GM21737 (cell line): ENCODE measurements around the gene ITIH5.

Source experiments
- ATAC-seq: cut with Tn5 transposase; IDR thresholded peaks from one replicate; pipeline ENCODE4 v1.9.1; 2021; ENCODE audit warnings: mild to moderate bottlenecking, moderate library complexity; ENCODE audit not compliant: unreplicated experiment

Gene ITIH5

DNA sequence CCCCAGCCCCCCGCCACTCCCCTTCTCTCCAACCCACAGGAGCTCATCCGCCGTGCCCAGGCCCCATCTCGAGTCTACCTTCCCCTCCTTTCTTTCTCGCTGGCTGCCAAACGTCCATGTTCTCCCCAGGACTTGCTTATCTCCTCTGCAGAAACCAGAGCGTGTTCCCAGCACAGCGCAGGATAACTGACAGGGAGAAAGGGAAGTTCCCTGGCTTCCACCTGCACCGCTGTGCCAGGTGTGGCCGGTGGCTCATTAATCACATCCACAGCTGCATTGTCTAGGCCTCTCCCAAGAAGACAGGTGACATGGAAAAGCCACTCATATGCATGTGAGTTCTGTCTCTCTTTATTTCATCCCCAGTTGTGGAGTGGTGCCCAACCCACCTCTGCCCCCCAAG lies 113.2 kb downstream of the ITIH5 start:
- ATAC-seq, result no peak

DNA sequence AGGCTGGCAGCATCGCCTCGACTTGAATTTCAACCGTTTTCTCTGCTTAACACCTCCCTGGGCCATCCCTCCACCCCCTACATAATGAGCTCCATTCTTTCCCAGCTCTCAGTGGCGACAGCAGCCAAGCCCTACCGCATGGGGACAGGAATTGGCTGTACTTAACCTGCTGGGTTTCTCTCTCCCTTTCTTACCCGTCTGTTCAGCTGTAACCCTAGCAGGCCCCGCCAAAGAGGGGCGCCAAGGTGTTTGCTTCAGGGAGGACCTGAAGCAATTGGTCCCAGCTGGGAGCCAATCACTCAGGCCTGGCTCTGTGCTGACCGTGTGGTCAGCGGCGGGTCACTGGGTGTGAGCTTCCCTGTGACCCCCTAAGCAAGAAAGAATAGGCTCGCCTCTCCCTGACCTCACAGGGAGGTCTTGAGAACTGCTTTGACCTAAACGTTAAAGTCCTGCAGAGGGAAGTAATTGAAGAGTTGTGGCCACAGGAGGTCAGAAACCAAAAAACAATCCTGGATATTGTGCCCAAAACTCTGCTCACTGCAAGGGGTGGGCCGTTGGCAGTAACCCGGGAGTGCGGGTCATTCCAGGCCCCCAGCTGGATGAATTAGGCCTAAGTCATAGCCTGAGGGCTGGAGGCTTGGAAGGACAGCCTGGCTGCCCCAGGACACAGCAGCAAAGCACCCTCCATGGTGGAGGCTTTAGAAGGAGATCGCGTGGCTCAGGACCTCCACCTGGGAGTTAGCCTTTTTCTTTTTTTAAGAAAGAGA lies 114.6 kb downstream of the ITIH5 start:
- no peak for ATAC-seq

DNA sequence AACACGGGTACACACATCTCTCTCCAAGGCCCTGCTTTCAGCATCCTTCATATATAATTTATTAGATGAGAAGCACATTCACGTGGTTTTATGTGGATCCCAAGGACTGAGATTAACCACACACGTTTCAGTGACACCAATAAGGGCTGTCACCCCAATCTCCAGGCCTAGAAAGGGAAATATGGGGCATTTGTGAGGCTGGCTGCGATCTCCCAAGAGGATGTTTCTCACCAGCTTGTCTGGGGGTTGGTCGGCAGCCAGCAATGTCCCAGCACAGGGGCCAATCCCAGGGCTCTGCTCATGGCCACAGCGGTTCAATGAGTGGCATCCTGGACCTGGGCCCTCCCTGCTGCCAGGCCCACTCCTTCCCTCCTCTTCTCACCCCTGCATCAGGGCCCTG lies 115.5 kb downstream of the ITIH5 start:
- no peak for ATAC-seq

DNA sequence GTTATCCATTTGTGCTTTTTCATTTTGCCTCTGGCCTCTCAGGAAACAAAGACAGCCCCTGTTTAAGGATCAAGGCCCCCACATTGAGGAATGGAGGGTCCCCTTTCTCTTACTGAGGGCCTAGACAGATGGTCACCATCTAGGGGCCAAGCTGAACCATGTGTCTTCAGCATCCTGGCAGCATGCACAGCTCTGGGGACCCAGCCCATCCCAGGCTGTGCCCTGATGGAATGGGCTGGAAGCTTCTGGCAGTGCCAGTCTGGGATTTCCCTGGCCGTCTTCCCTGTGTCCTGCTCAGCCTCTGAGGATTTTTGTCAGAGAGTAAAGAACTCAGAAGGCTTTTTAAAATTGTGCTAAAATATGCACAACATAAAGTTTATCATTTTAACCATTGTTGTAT lies 116.8 kb downstream of the ITIH5 start:
- no peak for ATAC-seq

DNA sequence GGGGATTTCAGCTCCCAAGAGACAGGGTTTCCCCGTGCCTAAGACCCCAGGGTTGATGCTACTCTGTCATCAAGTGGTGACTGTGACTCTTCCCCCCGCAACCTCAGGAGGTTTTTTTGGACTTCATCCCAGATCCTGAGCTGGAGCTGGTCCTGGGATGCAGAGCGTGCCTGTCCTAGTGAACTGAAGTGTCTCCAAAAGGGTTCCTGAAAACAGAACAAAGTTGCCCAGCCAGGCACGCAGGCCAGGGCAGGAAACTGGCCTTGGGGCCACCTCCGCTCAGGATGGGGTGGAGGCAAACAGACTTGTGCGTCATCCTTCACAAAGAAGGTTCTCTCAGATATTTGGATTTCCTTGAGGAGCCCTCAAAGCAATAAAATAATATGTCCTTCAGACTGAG lies 118.9 kb downstream of the ITIH5 start:
- ATAC-seq, result no peak

DNA sequence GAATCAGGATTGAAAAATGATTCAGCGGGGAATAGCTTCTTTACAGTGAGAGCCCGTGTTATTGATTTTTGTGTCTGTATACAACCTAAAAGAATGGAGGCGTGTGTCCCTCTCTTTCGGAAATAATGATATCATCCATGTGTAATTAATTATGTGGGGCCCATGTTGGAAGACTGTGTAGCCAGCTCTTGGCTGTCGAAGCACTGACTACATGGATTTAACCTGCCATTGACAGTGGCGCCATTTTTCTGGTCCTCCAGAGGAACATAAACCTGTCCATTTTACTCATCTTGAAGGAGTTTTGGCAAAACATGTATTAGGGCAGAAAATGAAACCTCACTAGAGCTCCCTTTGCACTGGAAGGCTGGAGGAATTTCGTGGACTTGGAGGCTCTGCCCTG lies 119.6 kb downstream of the ITIH5 start:
- no peak for ATAC-seq

DNA sequence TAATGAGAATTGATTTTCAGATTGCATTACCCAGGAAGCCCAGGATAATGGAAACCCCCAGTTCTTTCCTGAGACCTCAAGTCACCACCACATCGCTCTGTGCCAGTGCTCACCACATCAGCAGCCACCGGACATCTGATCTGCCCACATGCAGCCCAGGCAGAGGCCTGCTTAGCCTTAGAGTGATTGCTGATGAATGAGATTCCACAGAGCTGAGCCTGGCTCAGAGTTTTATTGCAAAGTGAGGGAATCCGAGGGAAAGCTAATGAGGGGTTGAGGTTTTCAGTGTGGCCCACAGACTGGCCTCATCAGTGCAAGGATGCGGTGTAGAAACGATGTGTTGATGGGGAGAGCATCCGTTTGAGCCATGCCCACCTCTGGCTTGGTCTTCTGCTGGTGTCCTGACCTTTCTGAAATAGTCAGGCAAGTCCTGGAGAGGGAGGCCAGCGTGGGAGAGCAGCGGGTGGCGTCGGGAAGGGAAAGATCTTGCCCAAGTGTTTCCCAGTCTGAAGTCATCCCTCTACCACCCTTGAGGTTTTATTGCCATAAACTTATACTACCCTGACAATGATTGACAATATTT lies 120.3 kb downstream of the ITIH5 start:
- ATAC-seq, result no peak

DNA sequence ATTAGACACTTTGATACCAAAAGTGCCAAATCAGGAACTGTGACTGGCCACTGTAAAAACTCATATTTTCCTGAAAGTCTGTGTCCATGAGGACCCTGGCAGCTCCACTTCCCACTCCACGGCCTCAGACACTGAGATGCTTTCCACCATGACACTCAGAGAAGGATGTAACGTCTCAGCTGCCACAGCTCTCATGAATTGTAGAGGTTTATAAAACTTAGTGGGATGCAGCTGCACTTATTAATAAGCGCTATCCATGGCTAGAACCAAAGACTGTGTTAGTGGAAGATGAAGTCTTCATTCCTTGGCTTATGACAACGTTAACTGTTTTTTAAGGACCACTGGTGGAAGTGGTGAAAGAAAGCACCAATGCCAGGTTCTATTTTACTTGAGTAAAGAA lies 121.0 kb downstream of the ITIH5 start:
- no peak for ATAC-seq

DNA sequence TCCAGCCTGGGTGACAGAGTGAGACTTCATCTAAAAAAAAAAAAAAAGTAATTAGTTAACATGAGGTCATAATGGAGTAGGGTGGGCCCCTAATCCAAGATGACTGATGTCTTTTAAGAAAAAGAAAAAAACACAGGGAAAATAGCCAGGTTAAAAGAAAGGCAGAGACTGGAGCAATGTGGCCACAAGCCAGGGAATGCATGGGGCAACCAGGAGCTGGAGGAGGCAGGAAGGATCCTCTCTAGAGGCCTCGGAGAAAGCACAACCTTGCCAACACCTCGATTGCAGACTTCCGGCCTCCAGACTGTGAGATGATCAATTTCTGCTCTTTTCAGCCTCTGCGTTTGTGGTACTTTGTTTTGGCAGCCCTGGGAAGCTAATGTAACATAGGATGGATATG lies 121.5 kb downstream of the ITIH5 start:
- no peak for ATAC-seq

DNA sequence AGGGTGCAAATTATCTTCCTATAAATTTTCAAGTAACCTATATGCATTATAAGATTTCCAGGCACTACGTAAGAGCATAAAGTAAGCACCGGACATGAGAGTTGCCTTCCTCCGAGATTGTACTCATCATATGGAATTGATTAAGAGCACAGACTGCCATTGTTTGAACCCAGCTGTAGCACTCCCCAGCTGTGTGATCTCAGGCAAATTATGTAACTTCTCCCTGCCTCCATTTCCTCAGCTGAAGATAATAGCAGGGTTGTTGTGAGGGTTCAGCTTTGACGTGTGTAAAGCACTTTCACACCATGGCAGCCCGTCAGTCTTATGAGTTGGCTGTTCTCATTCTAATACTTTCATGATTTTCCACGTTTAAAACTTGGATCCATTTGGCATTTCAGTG lies 122.6 kb downstream of the ITIH5 start:
- no peak for ATAC-seq

DNA sequence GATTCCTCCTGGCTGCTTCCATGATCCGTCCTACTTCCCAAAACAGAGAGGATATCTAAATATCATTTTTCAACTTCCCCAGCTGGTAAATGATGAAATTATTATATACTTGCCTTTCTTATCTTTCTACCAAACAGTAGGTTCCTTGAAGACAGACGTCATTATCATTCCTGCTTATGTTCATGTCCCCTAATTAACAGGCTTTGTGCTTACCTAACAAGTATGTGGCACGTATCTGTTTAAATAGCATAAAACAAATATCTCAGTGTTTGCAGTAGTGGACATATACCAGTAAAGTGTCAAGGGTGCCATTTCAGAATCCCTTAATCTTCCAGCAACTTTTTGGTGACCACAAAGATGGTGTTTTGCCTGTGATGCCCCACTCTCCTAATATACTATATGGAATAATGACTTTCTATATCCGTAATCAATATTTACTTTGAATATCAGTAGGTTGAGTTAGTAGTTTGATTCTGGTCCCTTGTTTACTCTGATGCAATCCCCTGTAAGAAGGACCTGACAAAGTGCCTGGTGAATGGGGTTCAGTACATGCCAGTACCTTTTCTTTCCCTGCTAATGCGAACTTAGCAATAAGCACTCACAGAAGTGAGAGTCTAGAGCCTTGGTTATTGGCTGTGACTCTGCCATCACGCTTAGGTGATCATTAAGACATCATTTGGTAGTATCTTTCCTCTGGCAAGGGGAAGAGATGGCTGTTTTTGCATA lies 124.4 kb downstream of the ITIH5 start:
- ATAC-seq, result no peak

DNA sequence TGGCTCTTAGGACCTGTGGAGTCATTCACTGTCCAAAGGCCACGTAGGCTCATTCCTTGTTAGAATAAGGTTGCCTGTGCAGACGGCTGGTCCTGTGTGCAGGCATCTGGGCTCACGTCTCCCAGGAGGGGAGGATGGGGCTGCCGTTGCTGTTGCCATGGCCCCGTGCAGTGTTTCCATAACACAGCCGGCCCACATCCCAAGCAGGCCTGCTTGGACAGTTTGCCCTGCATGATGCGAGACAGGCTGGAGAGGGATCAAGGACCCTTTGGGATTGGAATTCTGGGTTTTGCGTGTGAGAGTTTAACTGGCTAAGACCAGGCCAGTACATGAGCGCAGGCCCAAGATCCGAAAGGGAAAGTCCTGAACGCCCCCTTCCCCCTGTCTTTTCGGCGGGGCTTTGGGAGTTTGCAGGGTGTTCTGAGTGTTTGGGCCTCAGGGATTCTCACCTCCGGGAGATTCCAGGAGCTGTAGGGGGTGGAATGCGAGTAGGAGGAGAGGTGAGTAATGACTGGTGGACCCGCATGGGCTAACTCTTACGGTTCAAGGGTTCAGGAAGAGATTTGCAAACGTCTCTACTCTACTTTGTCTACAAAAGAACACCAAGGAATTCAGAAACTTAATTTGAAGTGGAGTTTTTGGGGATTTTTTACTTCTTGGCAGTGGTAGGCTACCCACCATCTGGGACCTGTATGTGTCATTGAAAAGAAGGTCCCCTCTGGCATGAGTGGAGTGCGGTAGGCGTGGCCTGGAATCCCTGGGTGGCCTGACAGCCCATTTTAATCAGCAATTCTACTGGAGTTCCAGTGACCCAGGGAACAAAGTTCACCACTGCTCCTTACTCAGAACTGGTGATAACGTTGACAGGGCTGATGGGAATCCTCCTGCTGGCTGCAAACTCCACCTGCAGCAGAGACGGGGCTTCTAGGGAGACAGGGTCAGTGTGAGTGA lies 125.4 kb downstream of the ITIH5 start:
- no peak for ATAC-seq

DNA sequence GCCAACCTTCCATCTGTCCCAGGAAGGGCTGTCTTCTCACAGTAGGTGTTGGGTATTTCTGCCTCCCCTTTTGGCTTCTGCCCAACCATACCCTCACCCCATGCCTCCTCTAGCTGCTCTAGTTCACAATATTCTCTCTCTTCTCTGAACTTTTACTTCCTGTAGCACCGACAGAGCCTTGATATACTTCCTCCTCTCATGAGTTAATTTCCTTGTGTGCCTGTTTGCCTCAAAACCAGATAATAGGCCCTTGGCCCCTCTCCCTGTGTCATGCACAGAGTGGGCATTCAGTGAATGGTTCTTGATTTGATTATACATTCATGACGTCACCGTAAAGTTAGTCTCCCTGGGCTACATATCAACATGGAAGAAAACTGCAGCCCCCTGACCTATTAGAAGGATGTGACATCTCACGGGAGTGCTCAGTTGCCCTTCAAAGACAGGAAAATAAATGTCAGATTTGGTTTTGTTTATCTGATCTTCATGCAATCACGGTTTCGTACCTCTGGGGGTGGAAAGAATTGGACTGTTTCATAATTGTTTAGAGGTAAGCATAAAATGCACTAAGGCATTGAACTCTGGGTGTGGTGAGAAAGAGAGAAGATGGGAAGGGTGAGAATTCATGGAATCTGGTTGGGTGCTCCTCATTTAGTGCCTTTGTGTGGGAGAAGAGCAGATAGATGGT lies 127.7 kb downstream of the ITIH5 start:
- no peak for ATAC-seq

DNA sequence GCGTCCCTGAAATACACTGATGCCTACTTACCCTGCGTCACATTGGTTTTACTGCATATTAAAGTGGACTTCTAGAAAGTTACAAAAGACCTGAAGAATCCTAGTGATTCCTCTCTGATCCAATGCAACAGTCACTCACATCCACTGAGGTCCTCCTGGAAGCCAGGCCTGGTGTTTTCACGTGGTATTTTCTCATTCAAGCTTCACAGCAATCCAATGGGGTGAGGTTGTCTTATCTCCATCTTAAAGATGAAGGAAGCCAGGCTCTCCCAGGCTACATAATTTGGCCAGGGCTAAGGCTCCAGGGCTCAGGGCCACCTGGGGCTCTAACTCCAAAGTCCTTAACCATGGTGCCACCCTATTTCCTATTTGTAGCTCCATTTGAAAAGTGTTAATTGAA lies 129.6 kb downstream of the ITIH5 start:
- ATAC-seq, result no peak

DNA sequence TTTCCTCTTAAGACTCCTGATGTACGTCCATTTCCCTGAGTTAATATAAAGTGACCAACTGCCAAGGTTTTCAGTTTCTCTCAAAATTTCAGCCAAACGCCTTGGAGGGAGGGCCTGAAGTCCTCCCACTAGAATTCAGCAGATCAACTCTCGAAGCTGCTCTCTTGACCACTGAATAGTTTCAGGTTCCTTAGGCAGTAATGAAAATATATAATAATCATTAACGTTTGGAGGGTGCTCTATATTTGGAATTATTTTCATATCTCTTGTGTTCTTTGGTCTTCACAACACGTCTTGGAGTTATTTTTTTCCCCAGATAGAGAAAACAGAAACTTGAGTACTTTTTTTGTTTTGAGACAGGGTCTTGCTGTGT lies 132.3 kb downstream of the ITIH5 start:
- ATAC-seq, result peak; percentile 84

DNA sequence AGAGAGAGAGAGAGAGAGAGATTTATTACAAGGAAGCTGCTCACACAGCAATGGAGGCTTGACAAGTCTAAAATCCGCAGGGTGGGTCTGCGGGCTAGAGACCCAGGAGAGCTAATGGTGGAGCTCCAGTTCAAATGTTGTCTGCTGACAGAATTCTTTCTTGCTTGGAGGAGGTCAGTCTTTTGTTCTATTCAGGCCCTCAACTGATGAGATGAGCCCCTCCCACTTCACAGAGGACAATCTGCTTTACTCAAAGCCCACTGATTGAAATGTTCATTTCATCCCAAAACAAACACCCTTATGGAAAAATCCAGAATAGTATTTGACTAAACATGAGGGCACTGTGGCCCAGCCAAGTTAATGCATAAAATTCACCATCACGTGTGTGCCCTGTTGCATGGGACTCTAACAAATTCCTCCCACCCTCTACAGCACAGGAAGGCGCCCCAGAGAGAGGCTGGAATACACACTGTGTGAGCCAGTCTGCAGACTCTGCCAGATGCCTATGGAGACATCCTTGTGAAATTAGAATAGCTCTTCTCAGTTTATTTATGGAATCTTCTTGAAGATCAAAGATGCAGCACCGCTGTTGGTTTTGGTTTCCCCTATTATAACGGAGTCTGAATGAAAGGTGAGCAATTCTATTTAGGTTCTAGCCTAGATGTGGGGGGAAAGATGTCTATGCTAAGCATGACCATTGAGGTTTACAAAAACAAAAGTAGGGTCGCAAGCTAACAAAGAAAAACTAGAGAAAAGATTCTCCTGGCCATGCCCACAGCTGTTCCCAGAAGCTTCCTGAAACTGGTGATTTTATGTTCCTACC lies 132.9 kb downstream of the ITIH5 start:
- ATAC-seq, result no peak

DNA sequence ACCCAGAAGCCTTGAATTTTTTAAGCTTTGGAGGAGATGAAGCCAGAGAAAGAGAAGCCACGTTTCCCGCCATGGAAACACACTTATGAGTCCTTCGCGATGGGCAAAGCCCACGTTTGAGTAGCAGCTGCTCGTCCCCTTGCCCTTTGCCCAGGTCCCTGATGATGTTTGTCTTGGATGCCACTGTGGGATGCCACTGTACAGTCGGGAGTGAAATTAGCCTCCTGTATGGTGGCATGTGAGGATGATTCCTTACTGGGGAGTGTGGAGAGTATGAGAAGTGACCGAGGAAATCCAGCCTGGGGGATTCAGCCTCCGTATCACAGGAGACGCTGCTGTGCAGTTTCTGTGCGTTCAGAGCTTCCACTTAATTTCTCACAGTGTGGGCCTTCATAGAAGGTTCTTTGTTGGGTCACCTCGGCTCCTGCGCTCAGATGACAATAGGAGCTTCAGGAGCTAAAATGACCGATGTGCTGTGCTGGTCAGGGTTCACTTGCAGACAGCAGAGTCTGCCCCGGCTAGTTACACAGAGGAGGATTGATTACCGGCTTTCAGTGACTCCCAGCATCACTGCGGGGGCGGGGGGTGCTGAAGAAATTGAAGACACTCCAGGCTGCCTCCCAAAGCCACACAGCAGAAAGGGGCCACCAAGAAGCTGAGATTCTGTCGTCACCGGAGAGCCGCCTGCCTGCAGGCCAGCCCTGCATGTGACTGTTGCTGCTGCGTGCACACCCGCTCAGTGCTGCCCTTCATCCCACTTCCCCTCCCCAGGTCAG lies 133.9 kb downstream of the ITIH5 start:
- ATAC-seq, result no peak

DNA sequence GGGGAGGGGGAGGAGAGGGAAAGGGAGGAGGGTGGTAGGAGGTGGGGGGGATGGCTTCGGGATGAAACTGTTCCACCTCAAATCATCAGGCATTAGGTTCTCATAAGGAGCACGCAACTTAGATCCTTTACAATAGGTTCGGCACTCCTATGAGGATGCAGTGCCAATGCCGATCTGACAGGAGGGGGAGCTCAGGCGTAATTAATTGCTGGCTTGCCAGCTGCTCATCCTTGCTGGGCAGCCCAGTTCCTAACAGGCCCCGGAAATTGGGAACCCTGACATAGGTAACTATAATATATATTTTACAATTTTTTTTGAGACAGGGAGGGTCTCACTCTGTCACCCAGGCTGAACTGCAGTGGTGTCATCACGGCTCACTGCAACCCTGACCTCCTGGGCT lies 137.1 kb downstream of the ITIH5 start:
- no peak for ATAC-seq

DNA sequence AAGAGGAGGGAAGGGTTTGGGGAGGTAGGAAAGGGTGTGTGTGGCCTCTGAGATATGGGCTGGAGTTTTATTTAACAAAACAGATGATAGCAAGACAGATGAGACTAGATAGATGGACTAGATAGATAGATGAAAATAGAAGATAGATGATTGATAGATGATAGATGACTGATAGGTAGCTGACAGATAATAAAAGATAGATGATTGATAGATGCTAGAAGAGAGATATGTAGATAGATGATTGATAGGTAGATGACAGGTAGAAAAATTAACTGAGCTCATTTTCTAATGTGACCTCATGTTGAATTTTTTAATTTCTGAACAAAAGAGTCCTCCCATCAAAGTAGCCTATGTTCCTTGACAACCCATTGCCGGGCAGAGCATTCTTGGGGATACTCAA lies 139.3 kb downstream of the ITIH5 start:
- ATAC-seq, result no peak
